Measurements from ENCODE around the gene CNTN5. TPM values are rescaled to one million over a fixed set of nuclear protein-coding genes. Genes with fewer than 3 reads are reported as not detected.

CNTN5 gene
- total RNA-seq, 1 donor from 2014 or later, result not detected

- H3K9me3 Mint-ChIP-seq (ENCODE audit: low read depth), result no peaks in the 10 kb centered on the region
Measured at GRCh38 chr11:99670067-99670676, 649.4 kb downstream of the CNTN5 start.

GRCh38 chr11:99671808-99672409 lies 651.2 kb downstream of the CNTN5 start:
- Mint-ChIP-seq H3K36me3 (ENCODE audit: low read depth) (no peaks in the 10 kb centered on the region), H3K9me3 (ENCODE audit: low read depth) (no peaks in the 10 kb centered on the region), H3K4me1 (ENCODE audit: low read depth) (no peaks in the 10 kb centered on the region), H3K4me3 (ENCODE audit: unreplicated experiment) (no peak overlapping the region), H3K27ac (ENCODE audit: unreplicated experiment) (no peak overlapping the region), H3K27me3 (ENCODE audit: low read depth) (peaks cover 41% of the 10 kb centered on the region)
- no peak for DNase-seq (ENCODE audit: low spot score)
- TF ChIP-seq CTCF (IDR thresholded peaks at IDR 0.05), result no peak

More at GRCh38 chr11:99670067-99670676, 649.4 kb downstream of the CNTN5 start:
- no peak for DNase-seq (ENCODE audit: low spot score)
- H3K27ac Mint-ChIP-seq (ENCODE audit: unreplicated experiment), result no peak overlapping the region
- TF ChIP-seq CTCF (IDR thresholded peaks at IDR 0.05), result no peak
- H3K36me3 Mint-ChIP-seq (ENCODE audit: low read depth), result no peaks in the 10 kb centered on the region
- H3K27me3 Mint-ChIP-seq (ENCODE audit: low read depth), result peaks cover 45% of the 10 kb centered on the region
- H3K4me1 Mint-ChIP-seq (ENCODE audit: low read depth), result no peaks in the 10 kb centered on the region
- H3K4me3 Mint-ChIP-seq (ENCODE audit: unreplicated experiment), result no peak overlapping the region

- TF ChIP-seq CTCF (IDR thresholded peaks at IDR 0.05), result no peak
- Mint-ChIP-seq H3K27ac (ENCODE audit: unreplicated experiment) (no peak overlapping the region), H3K36me3 (ENCODE audit: low read depth) (no peaks in the 10 kb centered on the region), H3K27me3 (ENCODE audit: low read depth) (peaks cover 34% of the 10 kb centered on the region), H3K4me3 (ENCODE audit: unreplicated experiment) (no peak overlapping the region), H3K9me3 (ENCODE audit: low read depth) (no peaks in the 10 kb centered on the region), H3K4me1 (ENCODE audit: low read depth) (no peaks in the 10 kb centered on the region)
- DNase-seq (ENCODE audit: low spot score), result no peak
Measured at GRCh38 chr11:99676292-99676691, 655.5 kb downstream of the CNTN5 start.

- Mint-ChIP-seq H3K27me3 (ENCODE audit: low read depth) (peaks cover 28% of the 10 kb centered on the region), H3K36me3 (ENCODE audit: low read depth) (no peaks in the 10 kb centered on the region), H3K9me3 (ENCODE audit: low read depth) (no peaks in the 10 kb centered on the region), H3K4me3 (ENCODE audit: unreplicated experiment) (no peak overlapping the region), H3K4me1 (ENCODE audit: low read depth) (no peaks in the 10 kb centered on the region), H3K27ac (ENCODE audit: unreplicated experiment) (no peak overlapping the region)
- no peak for DNase-seq (ENCODE audit: low spot score)
- no peak for TF ChIP-seq CTCF (IDR thresholded peaks at IDR 0.05)
Measured at GRCh38 chr11:99682171-99682570, 661.4 kb downstream of the CNTN5 start.

- no peaks in the 10 kb centered on the region for H3K36me3 Mint-ChIP-seq (ENCODE audit: low read depth)
- DNase-seq (ENCODE audit: low spot score), result no peak
- no peak overlapping the region for H3K27ac Mint-ChIP-seq (ENCODE audit: unreplicated experiment)
- no peak overlapping the region for H3K4me3 Mint-ChIP-seq (ENCODE audit: unreplicated experiment)
- no peaks in the 10 kb centered on the region for H3K9me3 Mint-ChIP-seq (ENCODE audit: low read depth)
- no peak for TF ChIP-seq CTCF (IDR thresholded peaks at IDR 0.05)
- H3K4me1 Mint-ChIP-seq (ENCODE audit: low read depth), result no peaks in the 10 kb centered on the region
- peaks cover 28% of the 10 kb centered on the region for H3K27me3 Mint-ChIP-seq (ENCODE audit: low read depth)
Measured at GRCh38 chr11:99682646-99683045, 661.9 kb downstream of the CNTN5 start.

All from chondrocyte (in vitro differentiated cells).